ENCODE data around the gene SLC12A7. TPM values are rescaled to one million over a fixed set of nuclear protein-coding genes. Genes with fewer than 3 reads are reported as not detected.

SLC12A7 gene
- total RNA-seq, 1 experiment from 2014 or later: 12.0 TPM

DNA sequence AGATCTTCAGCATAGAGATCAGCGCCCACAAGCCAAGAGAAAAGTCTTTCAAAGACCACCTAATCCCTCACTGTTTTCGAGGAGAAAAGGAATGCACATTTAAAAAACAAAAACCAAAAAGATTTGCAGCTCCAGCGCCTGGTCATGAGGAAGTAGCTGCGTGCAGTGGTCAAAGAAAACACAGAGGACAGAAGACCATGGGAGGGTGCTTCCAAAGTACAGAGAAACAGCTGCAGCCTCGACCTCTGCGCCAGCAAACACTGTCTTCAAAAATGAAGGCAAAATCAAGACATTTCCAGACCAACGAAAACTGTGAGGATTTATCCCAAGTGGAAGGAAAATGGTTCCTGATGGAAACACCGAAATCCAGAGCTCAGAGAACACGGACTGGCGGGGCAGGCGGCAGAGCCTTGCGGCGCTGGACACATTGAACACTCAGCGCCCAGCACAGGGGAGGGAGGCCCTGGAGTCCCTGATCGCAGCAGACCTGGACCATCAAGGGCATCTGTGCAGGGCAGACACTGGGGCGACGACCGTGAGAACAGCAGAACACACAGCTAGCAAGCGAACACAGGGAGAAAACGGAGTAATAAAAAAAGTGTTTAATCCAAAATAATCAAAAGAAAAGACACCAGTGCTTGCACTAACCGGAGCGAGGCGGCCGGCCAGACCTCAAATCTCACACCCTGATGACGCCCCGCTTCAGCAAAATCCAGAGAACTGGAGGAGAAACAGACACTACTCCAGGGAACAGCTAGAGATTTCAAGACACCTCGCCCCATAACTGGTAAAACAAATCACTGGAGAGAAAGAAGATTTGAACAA lies 12.6 kb upstream of the SLC12A7 start:
- H3K36me3 ChIP-seq: no peaks in the 10 kb centered on the region
- peaks cover 52% of the 10 kb centered on the region for H3K4me1 ChIP-seq
- DNase-seq: peak in 1 of 2 experiments; percentile 60
- H3K27ac ChIP-seq: peak overlapping the region; percentile 95
- no peaks in the 10 kb centered on the region for H3K27me3 ChIP-seq
- H3K9me3 ChIP-seq (replicated peaks): no peaks in the 10 kb centered on the region
- H3K4me3 ChIP-seq: peak overlapping the region; percentile 50

- peak overlapping the region; percentile 50 for H3K4me3 ChIP-seq
- no peaks in the 10 kb centered on the region for H3K27me3 ChIP-seq
- H3K36me3 ChIP-seq: no peaks in the 10 kb centered on the region
- no peak for DNase-seq
- H3K9me3 ChIP-seq (replicated peaks): no peaks in the 10 kb centered on the region
- H3K4me1 ChIP-seq: peaks cover 60% of the 10 kb centered on the region
- H3K27ac ChIP-seq: peak overlapping the region; percentile 95
Measured at GRCh38 chr5:1123418-1124147, 11.7 kb upstream of the SLC12A7 start.

GRCh38 chr5:1122511-1123294 lies 10.8 kb upstream of the SLC12A7 start:
- Histone ChIP-seq H3K27me3 (no peaks in the 10 kb centered on the region), H3K9me3 (replicated peaks) (no peaks in the 10 kb centered on the region), H3K4me3 (no peak overlapping the region), H3K4me1 (peaks cover 63% of the 10 kb centered on the region), H3K36me3 (no peaks in the 10 kb centered on the region), H3K27ac (no peak overlapping the region; the same call in 1 of the 2 replicates)
- no peak for DNase-seq

GRCh38 chr5:1121891-1122290 lies 10.0 kb upstream of the SLC12A7 start:
- Histone ChIP-seq H3K9me3 (replicated peaks) (no peaks in the 10 kb centered on the region), H3K27ac (no peak overlapping the region), H3K4me1 (peaks cover 65% of the 10 kb centered on the region), H3K27me3 (no peaks in the 10 kb centered on the region), H3K36me3 (no peaks in the 10 kb centered on the region), H3K4me3 (no peak overlapping the region)
- DNase-seq: no peak

GRCh38 chr5:1121044-1121443 lies 9.2 kb upstream of the SLC12A7 start:
- H3K4me3 ChIP-seq: no peak overlapping the region
- H3K27ac ChIP-seq: peak overlapping the region; percentile 24
- H3K9me3 ChIP-seq (replicated peaks): no peaks in the 10 kb centered on the region
- H3K27me3 ChIP-seq: no peaks in the 10 kb centered on the region
- H3K36me3 ChIP-seq: no peaks in the 10 kb centered on the region
- DNase-seq: no peak
- H3K4me1 ChIP-seq: peaks cover 69% of the 10 kb centered on the region

DNA sequence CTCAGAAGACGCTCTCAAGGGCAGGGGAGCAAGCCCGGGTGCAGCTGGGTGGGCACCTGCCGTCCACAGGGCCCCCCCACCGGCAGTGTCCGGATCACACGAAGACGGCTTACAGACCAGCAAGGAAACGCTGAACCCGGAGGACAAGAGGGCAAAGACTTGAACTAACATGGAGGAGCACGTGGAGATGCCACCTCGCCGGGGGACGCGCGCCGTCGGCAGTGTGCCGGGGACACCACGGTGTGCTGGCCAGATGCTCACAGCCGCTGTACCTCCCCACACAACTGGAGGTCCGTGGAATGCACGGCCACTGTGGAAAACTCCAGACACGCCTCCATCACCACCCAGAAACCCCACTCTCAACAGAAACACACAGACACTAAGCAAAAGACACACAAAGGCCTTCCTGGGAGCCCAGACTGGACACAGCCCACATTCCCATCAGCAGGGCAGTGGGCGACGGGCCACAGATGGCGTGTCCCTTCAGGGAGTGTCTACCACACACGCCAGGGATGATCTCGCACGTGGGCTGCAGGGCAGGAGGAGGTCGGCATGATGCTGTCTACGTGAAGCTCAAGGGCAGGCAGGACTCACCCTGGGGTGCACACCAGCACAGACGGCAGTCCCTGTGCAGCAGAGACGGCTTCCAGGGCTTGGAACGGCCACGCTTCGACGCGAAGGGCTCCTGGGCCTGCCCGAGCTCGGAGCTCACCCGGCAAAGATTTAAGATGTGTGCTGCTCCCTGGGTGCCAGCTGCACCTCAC lies 8.6 kb upstream of the SLC12A7 start:
- Histone ChIP-seq H3K27me3 (no peaks in the 10 kb centered on the region), H3K4me1 (peaks cover 66% of the 10 kb centered on the region), H3K4me3 (no peak overlapping the region), H3K9me3 (replicated peaks) (no peaks in the 10 kb centered on the region), H3K27ac (no peak overlapping the region; the same call in 1 of the 2 replicates), H3K36me3 (no peaks in the 10 kb centered on the region)
- no peak for DNase-seq

GRCh38 chr5:1119312-1119831 lies 7.5 kb upstream of the SLC12A7 start:
- no peaks in the 10 kb centered on the region for H3K27me3 ChIP-seq
- H3K36me3 ChIP-seq: no peaks in the 10 kb centered on the region
- DNase-seq: no peak
- peak overlapping the region; percentile 97 for H3K27ac ChIP-seq
- H3K4me3 ChIP-seq: no peak overlapping the region
- H3K9me3 ChIP-seq (replicated peaks): no peaks in the 10 kb centered on the region
- H3K4me1 ChIP-seq: peaks cover 62% of the 10 kb centered on the region

DNA sequence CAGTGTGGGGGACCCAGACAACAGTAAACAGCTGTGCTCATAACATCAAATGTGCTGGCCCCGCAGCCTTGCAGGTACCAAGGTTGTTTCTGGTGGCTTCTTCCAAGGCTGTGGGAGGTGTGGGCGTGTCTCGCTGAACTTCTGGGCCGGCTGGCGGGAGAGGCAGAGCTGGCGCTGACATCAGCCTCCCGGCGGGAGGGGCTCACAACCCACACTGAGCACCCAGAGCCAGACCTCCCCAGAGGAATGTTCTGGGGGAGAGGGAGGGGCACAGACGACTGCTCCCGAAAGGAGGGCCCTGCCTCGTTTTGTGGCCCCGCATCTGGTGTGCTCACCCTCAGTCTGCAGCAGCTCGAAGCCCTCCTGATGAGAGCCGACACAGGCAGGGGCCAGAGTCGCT lies 6.9 kb upstream of the SLC12A7 start:
- Histone ChIP-seq H3K9me3 (replicated peaks) (no peaks in the 10 kb centered on the region), H3K4me3 (no peak overlapping the region), H3K36me3 (no peaks in the 10 kb centered on the region), H3K4me1 (peaks cover 65% of the 10 kb centered on the region), H3K27me3 (no peaks in the 10 kb centered on the region), H3K27ac (peak overlapping the region; percentile 97)
- DNase-seq: peak; percentile 73 to 79

DNA sequence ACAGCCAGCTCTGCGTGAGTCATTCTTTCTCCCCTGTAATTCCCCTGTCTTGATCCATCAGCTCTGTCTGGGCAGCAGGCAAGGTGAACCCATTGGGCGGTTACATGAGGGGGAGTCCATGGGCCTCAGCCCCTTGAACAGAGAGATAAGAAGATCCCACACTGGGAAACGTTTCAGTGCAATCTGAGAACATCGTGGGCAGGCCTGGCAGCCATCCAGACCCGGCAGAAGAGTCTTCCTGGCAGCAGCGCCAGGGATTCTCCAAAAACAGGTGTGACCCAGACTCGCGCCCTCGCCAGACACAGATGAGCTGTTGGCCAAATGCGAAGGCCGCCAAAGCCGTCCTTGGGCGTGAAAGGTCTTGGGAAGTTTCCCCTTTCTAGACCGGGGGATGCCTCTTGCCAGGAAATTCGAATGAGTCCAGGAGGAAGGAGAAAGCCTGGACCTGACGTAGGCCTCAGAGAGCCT lies 6.4 kb upstream of the SLC12A7 start:
- Histone ChIP-seq H3K9me3 (replicated peaks) (no peaks in the 10 kb centered on the region), H3K36me3 (no peaks in the 10 kb centered on the region), H3K27ac (peak overlapping the region; percentile 97), H3K27me3 (no peaks in the 10 kb centered on the region), H3K4me1 (peaks cover 65% of the 10 kb centered on the region), H3K4me3 (no peak overlapping the region; the same call in 1 of the 2 replicates)
- DNase-seq: peak; percentile 92

GRCh38 chr5:1116977-1117376 lies 5.1 kb upstream of the SLC12A7 start:
- Histone ChIP-seq H3K27me3 (no peaks in the 10 kb centered on the region), H3K36me3 (no peaks in the 10 kb centered on the region), H3K4me3 (no peak overlapping the region), H3K9me3 (replicated peaks) (no peaks in the 10 kb centered on the region), H3K4me1 (peaks cover 70% of the 10 kb centered on the region), H3K27ac (peak overlapping the region; percentile 97)
- DNase-seq: no peak

GRCh38 chr5:1116109-1116740 lies 4.4 kb upstream of the SLC12A7 start:
- no peak overlapping the region for H3K4me3 ChIP-seq
- no peaks in the 10 kb centered on the region for H3K36me3 ChIP-seq
- H3K9me3 ChIP-seq (replicated peaks): no peaks in the 10 kb centered on the region
- H3K4me1 ChIP-seq: peaks cover 65% of the 10 kb centered on the region
- no peak overlapping the region for H3K27ac ChIP-seq
- DNase-seq: no peak
- H3K27me3 ChIP-seq: no peaks in the 10 kb centered on the region

GRCh38 chr5:1115123-1115815 lies 3.4 kb upstream of the SLC12A7 start:
- no peaks in the 10 kb centered on the region for H3K27me3 ChIP-seq
- no peak overlapping the region for H3K4me3 ChIP-seq
- H3K4me1 ChIP-seq: peaks cover 55% of the 10 kb centered on the region
- H3K27ac ChIP-seq: no peak overlapping the region
- no peaks in the 10 kb centered on the region for H3K9me3 ChIP-seq (replicated peaks)
- DNase-seq: no peak
- no peaks in the 10 kb centered on the region for H3K36me3 ChIP-seq

All from SJCRH30 (cell line).